Measurements from ENCODE around the gene DEGS2. TPM values are rescaled to one million over a fixed set of nuclear protein-coding genes. Genes with fewer than 3 reads are reported as not detected.
"Not testable (repeated sequence)": the region's sequence is repeated elsewhere in the genome, so short reads cannot be mapped to it uniquely, and the experiment has no call there.

The DEGS2 gene
- total RNA-seq = 0.45 TPM
- long read RNA-seq = 0 reads

GRCh38 chr14:100159094-100159864, at the start of gene DEGS2:
Gene DEGS2, minus strand, starts transcription at chr14:100159645. Its CDS starts 58 bp downstream, at chr14:100159587.
- DNase-seq (ENCODE audit: low spot score) = no peak

DNA sequence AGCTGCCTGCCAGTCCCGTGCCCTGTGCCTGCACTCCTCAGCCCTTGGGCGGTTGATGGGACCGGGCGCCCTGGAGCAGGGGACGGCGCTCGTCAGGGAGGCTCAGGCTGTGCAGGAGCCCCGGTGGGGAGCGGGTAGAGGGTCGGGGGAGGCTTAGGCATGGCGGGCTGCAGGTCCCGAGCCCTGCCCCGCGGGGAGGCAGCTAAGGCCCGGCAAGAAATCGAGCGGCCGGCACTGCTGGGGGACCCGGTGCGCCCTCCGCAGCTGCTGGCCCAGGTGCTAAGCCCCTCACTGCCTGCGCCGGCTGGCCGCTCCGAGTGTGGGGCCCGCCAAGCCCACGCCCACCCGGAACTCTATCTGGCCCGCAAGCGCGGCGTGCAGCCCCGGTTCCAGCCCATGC, 48.7 kb upstream of the DEGS2 start:
- not testable (repeated sequence) for DNase-seq (ENCODE audit: low spot score)

GRCh38 chr14:100207588-100207987, 48.1 kb upstream of the DEGS2 start:
- DNase-seq (ENCODE audit: low spot score) = not testable (repeated sequence)

- not testable (repeated sequence) for DNase-seq (ENCODE audit: low spot score)
These were observed 45.4 kb upstream of the DEGS2 start for GRCh38 chr14:100204835-100205167.

DNA sequence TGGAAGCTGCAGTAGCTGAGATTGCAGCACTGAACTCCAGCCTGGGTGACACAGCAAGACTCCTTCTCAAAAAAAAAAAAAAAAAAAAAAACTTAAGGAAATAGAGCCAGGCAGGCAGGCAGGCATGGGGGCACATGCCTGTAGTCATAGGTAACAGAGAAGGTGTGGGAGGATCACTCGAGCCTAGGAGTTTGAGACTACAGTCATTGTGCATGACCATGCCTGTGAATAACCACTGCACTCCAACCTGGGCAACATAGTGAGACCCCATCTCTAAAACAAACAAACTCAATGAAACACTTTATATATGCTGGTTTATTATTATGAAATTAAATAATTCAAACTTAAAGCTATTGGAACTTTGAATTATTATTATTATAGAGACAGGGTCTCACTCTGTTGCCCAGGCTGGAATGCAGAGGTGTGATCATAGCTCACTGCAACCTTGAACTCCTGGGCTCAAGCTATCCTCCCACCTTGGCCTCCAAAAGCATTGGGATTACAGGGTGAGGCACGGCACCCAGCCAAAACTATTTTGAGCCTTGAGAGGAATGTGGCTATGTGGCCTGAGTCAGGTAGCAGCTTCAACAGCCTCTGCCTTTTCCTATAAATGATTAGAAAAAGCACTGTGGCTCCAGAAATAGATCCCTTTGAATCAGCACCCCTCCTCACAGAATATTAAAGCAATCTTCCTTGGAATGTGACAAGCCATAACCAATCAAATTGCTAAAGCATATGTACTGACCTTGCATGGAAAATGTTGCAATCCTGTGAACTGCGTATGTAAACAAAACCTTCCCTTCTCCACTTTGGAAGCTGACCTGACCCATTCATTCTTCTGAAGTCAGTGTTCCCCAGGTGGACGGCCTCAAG, 44.8 kb upstream of the DEGS2 start:
- no peak for DNase-seq (ENCODE audit: low spot score)

- DNase-seq (ENCODE audit: low spot score) = no peak
These were observed 43.7 kb upstream of the DEGS2 start for GRCh38 chr14:100203146-100203545.

DNA sequence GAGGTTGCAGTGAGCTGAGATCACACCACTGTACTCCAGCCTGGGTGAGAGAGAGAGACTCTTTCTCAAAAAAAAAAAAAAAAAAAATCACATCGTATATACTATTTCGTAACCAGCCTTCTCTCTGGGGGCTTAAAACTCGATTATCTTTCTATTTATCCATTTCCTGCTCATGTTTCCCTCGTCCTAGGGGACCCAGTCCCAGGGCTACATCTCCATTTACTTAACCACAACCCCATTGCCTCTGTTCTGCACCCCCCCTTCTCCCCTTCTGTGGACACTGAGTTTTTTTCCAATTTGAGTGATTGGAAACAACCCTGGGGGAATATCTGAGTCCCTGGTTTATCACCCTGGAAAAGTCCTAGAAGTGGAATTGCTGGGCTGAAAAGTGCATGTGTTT, 43.3 kb upstream of the DEGS2 start:
- no peak for DNase-seq (ENCODE audit: low spot score)

GRCh38 chr14:100201701-100202100, 42.3 kb upstream of the DEGS2 start:
- no peak for DNase-seq (ENCODE audit: low spot score)

GRCh38 chr14:100200311-100200710, 40.9 kb upstream of the DEGS2 start:
- no peak for DNase-seq (ENCODE audit: low spot score)

DNA sequence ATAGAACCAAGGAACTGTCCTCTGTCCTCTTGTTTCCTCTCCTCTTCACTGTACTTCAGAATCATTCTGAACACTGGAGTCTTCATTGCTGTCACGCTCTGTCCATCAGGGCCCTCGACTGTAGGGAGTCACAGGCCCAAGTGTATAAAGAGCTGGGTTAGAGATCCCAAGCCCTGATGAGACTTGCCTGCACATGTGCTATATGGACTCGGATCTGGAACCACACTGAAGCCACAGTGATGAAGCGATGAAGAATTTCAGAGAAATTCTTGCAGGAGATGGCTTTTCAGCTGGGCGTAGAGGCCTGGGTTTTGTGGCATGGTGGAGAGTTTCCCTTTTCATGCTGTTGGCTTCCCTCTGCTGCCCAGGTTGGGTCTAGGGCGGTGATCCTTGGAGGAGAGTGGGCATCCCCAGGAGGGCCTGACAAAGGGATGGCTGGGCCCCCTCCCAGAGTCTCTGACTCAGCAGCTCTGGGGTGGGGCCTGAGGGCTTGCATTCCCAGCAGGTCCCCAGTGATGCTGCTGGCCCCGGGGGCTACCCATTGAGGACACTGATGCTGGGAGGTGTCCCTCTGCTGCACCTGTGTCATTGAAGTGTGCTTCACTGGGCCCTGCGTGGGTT, 39.9 kb upstream of the DEGS2 start:
- DNase-seq (ENCODE audit: low spot score) = no peak

DNA sequence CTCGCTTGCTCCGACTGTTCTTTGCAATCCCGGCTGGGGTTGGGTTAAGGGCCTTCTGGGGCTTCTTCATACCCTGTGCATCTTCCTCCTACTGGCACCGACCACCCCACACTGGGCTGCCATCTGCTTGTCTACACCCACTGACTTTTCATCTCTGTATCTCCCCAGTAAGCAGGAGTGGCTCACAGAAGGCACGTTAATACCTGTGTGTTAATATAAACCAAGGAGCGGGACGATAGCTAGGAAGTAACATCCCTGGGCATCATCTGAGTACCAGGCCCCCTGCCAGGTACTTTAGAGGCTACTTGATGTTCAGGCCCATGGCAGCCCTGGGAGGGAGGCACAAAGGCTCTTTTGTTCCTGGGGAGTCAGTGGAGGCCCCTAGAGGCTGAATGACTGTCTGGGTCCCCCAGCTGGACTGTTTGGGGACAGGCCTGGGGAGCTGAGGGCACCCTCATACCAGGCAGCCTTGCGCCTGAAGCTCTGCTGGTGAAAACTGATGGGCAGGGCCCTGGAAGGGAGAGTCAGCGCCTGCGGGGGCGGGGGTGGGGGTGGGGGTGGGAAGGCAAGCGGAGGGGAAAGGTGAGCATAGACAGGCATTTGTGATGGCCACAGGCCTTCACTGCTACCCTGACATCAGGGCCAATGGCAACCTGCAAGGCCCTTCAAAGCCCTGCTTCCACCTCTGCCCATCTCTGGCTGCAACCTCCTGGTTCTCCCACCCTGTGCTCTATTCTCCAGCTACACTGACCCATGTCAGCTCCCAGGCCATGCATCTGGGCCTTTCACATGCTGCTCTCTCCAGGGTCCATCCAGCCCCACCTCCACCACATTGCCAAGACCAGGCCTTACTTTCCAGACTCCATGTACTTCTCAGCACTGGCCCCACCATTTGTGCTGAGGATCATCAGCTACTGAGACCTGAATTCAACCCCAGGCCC, 34.2 kb upstream of the DEGS2 start:
- DNase-seq (ENCODE audit: low spot score) = no peak

DNA sequence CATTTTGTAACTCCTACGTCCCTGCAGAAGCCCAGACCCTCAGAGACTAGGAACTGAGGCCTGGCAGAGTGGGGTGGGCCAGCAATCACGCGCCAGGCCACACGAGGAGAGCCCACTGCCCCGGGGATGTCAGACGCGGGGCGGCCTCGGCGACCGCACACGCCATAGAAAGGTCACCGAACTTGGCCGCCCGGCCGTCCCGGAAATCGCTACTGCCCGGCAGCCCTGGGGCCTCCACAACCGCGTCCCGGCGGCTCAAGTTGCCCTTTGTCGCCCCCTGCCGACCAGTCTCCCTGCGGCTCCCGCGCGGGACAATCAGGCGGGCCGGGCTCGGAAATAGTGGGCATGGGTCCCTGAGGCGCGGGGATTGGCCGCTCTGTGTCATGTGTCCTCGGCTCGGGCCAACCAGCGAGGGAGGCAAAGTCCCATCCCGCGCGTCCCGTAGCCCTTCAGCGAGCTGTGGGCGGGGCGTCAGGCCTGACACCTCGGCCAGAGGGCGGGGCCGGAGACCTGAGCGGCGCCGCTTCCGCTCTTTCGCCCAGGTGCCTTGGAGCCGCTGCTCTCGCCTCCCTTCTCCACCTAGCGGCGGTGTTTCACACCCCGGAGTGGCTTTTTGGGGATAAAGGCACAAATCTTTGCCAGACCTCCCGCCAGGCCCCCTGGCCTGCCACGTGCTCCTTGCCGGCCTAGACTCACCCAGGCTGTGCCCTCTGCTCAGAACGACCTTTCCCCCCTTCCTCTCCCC, 33.4 kb upstream of the DEGS2 start:
- DNase-seq (ENCODE audit: low spot score) = peak; percentile 100

GRCh38 chr14:100192250-100192671, 32.8 kb upstream of the DEGS2 start:
- DNase-seq (ENCODE audit: low spot score) = no peak

DNA sequence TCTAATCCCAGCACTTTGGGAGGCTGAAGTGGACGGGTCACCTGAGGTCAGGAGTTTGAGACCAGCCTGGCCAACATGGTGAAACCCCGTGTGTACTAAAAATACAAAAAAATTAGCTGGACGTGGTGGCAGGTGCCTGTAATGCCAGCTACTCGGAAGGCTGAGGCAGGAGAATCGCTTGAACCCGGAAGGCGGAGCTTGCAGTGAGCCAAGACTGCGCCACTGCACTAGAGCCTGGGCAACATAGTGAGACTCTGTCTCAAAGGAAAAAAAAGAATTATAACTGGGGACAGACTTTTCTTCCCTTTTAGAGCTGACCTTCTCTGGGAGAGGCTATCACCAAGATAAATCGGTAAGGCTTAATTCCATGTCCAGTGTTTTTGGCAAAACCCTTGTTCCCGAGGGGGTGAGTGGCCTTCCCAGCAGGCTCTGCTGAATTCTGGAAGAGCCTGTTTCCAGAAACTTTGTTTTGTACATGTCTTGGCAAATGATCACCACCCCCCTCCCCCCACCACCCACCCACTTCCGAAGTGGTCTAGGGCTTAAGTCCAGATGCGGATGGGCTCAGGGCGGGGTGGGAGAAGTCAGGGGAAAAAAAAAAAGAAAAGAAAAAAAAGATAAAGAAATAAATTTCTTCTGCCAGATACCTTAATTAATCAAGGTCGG, 32.3 kb upstream of the DEGS2 start:
- no peak for DNase-seq (ENCODE audit: low spot score)

DNA sequence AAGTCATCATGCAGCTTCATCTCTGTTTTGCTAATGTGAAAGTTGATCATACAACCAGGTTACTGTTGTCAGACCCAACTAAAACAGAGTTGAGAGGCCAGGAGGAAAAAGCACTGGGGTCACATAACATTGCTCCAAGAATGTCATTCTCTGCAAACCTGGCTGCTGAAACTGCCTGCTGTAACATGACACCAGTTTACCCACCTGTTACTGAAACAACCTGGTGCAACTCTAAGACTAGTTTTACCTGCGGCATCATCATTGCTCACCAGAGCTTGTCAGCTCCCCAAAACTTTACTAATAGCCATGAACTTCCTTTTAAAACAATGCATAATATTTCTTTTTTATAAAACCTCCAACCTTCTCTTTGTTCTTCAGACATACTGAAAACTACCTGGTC, 30.7 kb upstream of the DEGS2 start:
- DNase-seq (ENCODE audit: low spot score) = no peak

GRCh38 chr14:100188392-100189030, 29.1 kb upstream of the DEGS2 start:
- no peak for DNase-seq (ENCODE audit: low spot score)

DNA sequence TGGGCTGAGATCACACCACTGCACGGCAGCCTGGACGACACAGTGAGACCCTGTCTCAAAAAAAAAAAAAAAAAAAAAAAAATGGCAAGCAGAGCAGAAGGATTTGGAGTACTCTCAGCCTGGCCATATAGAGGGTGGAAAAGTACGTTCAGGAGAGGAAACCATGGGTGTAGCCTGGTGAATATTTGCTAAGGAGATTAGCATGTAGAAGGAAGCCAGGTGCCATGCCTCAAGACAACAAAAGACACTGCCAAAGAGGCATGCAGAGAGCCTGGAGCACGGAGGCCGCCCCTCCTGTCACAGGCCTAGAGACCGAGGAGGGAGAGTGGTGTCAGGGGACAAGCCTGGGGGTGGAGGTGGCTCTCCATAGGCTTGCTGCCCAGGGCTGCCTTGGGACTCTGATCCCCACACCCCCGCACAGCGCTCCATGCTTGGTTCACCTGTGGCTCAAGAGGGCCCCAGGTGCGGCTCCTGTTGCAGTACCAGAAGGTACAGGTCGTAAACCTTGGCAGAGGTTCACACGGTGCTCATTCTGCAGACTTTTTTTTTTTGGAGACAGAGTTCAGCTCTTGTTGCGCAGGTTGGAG, 27.9 kb upstream of the DEGS2 start:
- DNase-seq (ENCODE audit: low spot score) = no peak

- DNase-seq (ENCODE audit: low spot score) = not testable (repeated sequence)
These were observed 22.6 kb upstream of the DEGS2 start for GRCh38 chr14:100181876-100182551.

Data from mesenteric fat pad (tissue), 1 donor.